BE2C (cell line): ENCODE data around the gene FAM124A.

Experiments used
- DNase-seq: peaks from one replicate; pipeline ENCODE4 v3.0.0-alpha.2; 2020
- H3K27me3 ChIP-seq: fragments of 250-450 bp; sonication (Bioruptor Pico); 2 replicates; pipeline ENCODE4 v1.5.1; 2020; ENCODE audit warnings: mild to moderate bottlenecking
- H3K36me3 ChIP-seq: fragments of 250-450 bp; sonication (Bioruptor Pico); 2 replicates; pipeline ENCODE4 v1.5.1; 2020; ENCODE audit warnings: mild to moderate bottlenecking
- H3K4me1 ChIP-seq: fragments of 250-450 bp; sonication (Bioruptor Pico); 2 replicates; pipeline ENCODE4 v1.5.1; 2020
- H3K4me3 ChIP-seq: 2 replicates; pipeline ENCODE4 v1.5.1; 2011; ENCODE audit warnings: low read depth, low read length
- H3K9me3 ChIP-seq: fragments of 250-450 bp; sonication (Bioruptor Pico); 2 replicates; pipeline ENCODE4 v1.5.1; 2020
- TF ChIP-seq, protein P1 (sequence below): IDR thresholded peaks from 2 replicates; pipeline ENCODE4 v1.5.1; 2012; ENCODE audit warnings: mild to moderate bottlenecking, low read depth, low read length

FAM124A gene

DNA sequence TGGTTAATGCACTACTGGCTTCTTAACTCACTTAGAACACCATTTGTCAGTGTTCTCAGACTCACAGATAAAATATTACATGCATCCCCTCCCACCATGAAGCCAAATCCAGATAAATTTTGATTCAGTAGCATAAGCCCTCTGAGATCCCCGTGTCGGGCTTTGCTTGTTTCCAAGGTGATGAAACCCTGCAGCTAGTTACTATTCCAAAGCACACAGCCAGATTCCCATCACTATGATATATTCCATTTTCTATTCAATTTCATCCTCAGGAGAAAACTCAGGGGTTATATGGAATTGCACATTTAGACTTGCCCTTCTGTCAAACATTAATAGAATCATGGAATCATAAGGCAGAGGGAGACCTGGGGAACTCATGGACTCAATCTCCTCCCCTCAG is 9.4 kb upstream of the FAM124A start:
- Histone ChIP-seq H3K9me3 (no peaks in the 10 kb centered on the region), H3K4me1 (peaks cover 3% of the 10 kb centered on the region; the same call in 1 of the 2 replicates), H3K36me3 (no peaks in the 10 kb centered on the region), H3K27me3 (no peaks in the 10 kb centered on the region; the same call in 1 of the 2 replicates), H3K4me3 (no peak overlapping the region)
- TF ChIP-seq, protein P1, sequence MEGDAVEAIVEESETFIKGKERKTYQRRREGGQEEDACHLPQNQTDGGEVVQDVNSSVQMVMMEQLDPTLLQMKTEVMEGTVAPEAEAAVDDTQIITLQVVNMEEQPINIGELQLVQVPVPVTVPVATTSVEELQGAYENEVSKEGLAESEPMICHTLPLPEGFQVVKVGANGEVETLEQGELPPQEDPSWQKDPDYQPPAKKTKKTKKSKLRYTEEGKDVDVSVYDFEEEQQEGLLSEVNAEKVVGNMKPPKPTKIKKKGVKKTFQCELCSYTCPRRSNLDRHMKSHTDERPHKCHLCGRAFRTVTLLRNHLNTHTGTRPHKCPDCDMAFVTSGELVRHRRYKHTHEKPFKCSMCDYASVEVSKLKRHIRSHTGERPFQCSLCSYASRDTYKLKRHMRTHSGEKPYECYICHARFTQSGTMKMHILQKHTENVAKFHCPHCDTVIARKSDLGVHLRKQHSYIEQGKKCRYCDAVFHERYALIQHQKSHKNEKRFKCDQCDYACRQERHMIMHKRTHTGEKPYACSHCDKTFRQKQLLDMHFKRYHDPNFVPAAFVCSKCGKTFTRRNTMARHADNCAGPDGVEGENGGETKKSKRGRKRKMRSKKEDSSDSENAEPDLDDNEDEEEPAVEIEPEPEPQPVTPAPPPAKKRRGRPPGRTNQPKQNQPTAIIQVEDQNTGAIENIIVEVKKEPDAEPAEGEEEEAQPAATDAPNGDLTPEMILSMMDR: no peak
- no peak for DNase-seq

DNA sequence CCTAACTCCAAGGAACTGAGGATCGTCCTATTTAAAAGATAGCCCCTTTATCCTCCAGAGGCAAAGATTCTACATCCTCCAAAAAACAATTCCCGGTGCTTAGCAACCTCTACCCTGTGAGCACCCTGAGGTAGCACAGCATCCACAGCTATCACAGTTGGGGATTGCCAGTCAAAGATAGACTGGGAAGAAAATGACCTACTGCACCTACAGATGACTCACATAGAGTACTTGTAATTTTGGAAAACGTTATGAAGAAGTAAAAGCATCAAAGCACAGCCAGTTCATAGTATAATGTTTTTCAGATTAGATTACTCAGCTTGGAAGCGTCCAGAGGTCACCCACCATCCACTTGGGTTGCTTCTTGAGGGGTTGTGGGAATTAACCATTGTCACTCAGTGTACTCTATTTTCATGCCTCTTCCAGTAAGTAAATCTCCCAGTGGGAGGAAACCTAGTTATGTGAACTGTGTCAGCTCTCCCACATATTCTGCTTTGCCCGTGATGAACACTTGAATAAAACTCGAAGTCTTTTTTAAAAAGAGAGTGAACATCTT is 8.9 kb upstream of the FAM124A start:
- no peaks in the 10 kb centered on the region; the same call in 1 of the 2 replicates for H3K27me3 ChIP-seq
- TF ChIP-seq, protein P1: no peak
- H3K4me3 ChIP-seq: no peak overlapping the region
- DNase-seq: no peak
- peaks cover 6% of the 10 kb centered on the region for H3K4me1 ChIP-seq
- no peaks in the 10 kb centered on the region for H3K36me3 ChIP-seq
- no peaks in the 10 kb centered on the region for H3K9me3 ChIP-seq

- DNase-seq: peak; percentile 29
- no peaks in the 10 kb centered on the region for H3K9me3 ChIP-seq
- peak overlapping the region; percentile 25; the same call in 1 of the 2 replicates for H3K4me3 ChIP-seq
- peaks cover 24% of the 10 kb centered on the region for H3K4me1 ChIP-seq
- H3K36me3 ChIP-seq: no peaks in the 10 kb centered on the region
- peaks cover 5% of the 10 kb centered on the region for H3K27me3 ChIP-seq
- TF ChIP-seq, protein P1: no peak
Measured at GRCh38 chr13:51218626-51219025, 3.6 kb upstream of the FAM124A start.

DNA sequence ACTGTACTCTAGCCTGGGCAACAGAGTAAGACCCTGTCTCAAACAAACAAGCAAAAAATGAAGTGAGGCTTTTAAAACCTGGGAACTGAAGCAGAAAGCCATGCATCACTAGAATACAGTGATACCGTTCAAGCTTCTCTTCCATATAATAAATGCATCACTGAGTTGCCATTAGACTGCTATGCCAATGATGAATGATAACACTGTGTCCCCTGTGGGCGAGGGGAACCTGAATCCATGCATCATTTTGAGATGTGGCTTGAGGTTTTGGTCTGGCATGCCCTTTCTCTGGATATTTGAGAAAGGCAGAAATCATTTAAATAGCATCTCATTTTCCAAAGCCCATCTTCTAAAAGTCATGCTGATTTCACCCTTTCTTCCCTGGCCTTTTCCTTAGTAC is 1.5 kb upstream of the FAM124A start:
- Histone ChIP-seq H3K4me1 (peaks cover 24% of the 10 kb centered on the region), H3K27me3 (peaks cover 5% of the 10 kb centered on the region), H3K9me3 (no peaks in the 10 kb centered on the region), H3K4me3 (no peak overlapping the region), H3K36me3 (no peaks in the 10 kb centered on the region)
- DNase-seq: no peak
- TF ChIP-seq, protein P1: no peak

DNA sequence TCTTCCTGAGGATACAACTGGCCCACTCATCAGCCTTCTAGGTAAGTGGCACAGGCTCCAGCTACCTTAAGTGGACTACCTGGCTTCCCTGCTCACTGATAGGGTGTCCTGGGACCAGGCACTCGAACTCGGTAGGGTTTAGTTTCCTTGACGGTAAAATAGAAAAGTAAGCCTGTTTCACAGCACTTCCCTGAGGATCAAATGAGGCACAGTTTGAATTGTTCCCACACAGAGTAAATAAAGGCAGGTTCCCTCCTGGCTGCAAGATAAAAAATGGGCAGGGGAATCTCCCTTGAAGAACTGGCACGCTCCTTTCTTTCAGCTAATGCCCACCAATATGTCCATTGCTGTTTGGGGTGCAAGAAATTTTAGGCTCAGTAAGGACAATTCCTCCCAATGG is 1.1 kb upstream of the FAM124A start:
- Histone ChIP-seq H3K36me3 (no peaks in the 10 kb centered on the region), H3K4me3 (no peak overlapping the region; the same call in 1 of the 2 replicates), H3K27me3 (peaks cover 5% of the 10 kb centered on the region), H3K9me3 (no peaks in the 10 kb centered on the region), H3K4me1 (peaks cover 24% of the 10 kb centered on the region)
- DNase-seq: no peak
- TF ChIP-seq, protein P1: no peak

GRCh38 chr13:51221674-51222036 is 543 bp upstream of the FAM124A start:
- TF ChIP-seq, protein P1: 0 out of 2 replicates have a peak, but pooled peaks have one; percentile 1
- H3K9me3 ChIP-seq: no peaks in the 10 kb centered on the region
- DNase-seq: peak; percentile 25

More at GRCh38 chr13:51221674-51222036, 543 bp upstream of the FAM124A start:
- Histone ChIP-seq H3K36me3 (no peaks in the 10 kb centered on the region), H3K4me1 (peaks cover 24% of the 10 kb centered on the region), H3K4me3 (peak overlapping the region; percentile 74), H3K27me3 (peaks cover 5% of the 10 kb centered on the region)
